Vagina (tissue), 2 donors: ENCODE data around the gene PRR9.
"Not testable (repeated sequence)": the region's sequence is repeated elsewhere in the genome, so short reads cannot be mapped to it uniquely, and the experiment has no call there.

Experiments
- CTCF ChIP-seq, 3 experiments: fragments of 450-650 bp in 2 of 3; fragments of 200-600 bp in 1 of 3; sonication (generic) in 1 of 3; IDR thresholded peaks; one replicate each; pipeline ENCODE4 v1.5.1; 2017 to 2019; ENCODE audit warnings: antibody characterized with exemption in 3 of 3, mild to moderate bottlenecking in 2 of 3, moderate library complexity in 2 of 3
- POLR2A ChIP-seq, 2 donors: fragments of 450-650 bp; IDR thresholded peaks; one replicate each; pipeline ENCODE4 v1.6.1; 2017; ENCODE audit warnings: antibody characterized with exemption in 2 of 2, mild to moderate bottlenecking in 2 of 2, moderate library complexity in 2 of 2

DNA sequence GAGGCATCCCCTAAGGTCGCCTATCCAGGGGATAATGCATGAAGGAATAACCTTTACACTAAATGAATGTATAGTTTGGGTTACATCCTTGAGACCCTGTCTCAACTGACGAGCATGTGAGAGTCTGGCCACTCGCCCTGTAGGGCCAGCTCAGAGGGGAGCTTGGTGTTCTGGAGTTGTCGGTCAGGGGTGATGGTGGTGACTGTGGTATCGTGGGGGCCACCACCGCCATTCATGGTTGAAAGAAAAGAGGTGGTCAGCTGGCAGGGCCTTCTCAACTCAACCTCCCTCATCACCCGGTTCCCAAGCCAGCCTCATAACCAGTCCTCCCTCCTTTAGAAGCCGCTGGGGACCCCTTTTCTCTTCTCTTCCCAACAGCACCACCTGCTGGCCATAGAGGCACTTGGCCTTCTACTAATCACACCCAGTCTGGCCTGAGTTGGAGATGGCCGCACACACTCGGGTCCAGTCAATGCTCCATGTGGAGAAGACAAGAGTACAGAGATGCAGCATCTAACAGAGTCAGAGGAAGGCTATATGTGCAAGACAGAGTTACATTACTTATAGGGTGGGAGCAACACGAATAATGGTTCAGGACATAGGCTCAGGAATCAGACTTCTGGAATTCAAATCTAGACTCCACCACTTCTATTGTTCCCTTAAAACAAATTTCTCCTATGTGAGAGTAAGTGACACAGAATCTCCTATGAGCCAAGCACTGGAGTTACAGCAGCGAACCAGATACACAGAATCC, 11.9 kb downstream of the PRR9 start:
- not testable (repeated sequence) for TF ChIP-seq CTCF, POLR2A (IDR thresholded peaks at IDR 0.05)
